DMS153 (cell line): ENCODE data around the gene ZPBP.

Source experiments
- DNase-seq: peaks from one replicate; lab custom pipeline; 2025; lab: John Stamatoyannopoulos, UW

ZPBP gene

GRCh38 chr7:50092579-50093491 is at the start of gene ZPBP:
TSS of gene ZPBP (minus strand) at chr7:50093246. CDS start at chr7:50093194, 52 bp downstream.
- peak; percentile 13 for DNase-seq

GRCh38 chr7:50142425-50143017 is 49.5 kb upstream of the ZPBP start:
- DNase-seq = peak; percentile 7

GRCh38 chr7:50141854-50142253 is 48.8 kb upstream of the ZPBP start:
- DNase-seq = no peak

GRCh38 chr7:50141131-50141530 is 48.1 kb upstream of the ZPBP start:
- DNase-seq = no peak

GRCh38 chr7:50140688-50141087 is 47.6 kb upstream of the ZPBP start:
- no peak for DNase-seq

- DNase-seq = no peak
These were observed 45.1 kb upstream of the ZPBP start for GRCh38 chr7:50138101-50138500.

- no peak for DNase-seq
These were observed 32.7 kb upstream of the ZPBP start for GRCh38 chr7:50125766-50126165.

- DNase-seq = no peak
These were observed 28.2 kb upstream of the ZPBP start for GRCh38 chr7:50121286-50121685.

- DNase-seq = no peak
These were observed 27.0 kb upstream of the ZPBP start for GRCh38 chr7:50119815-50120637.

- no peak for DNase-seq
These were observed 19.2 kb upstream of the ZPBP start for GRCh38 chr7:50112250-50112649.

GRCh38 chr7:50101873-50102272 is 8.8 kb upstream of the ZPBP start:
- no peak for DNase-seq

GRCh38 chr7:50095634-50096033 is 2.6 kb upstream of the ZPBP start:
- no peak for DNase-seq

GRCh38 chr7:50088463-50089129 is 4.5 kb downstream of the ZPBP start:
- DNase-seq = no peak

GRCh38 chr7:50085344-50085743 is 7.7 kb downstream of the ZPBP start:
- no peak for DNase-seq

GRCh38 chr7:50073093-50073492 is 20.0 kb downstream of the ZPBP start:
- DNase-seq = no peak

GRCh38 chr7:50069613-50070012 is 23.4 kb downstream of the ZPBP start:
- no peak for DNase-seq

GRCh38 chr7:50068850-50069551 is 24.0 kb downstream of the ZPBP start:
- DNase-seq = peak; percentile 52

GRCh38 chr7:50068026-50068425 is 25.0 kb downstream of the ZPBP start:
- DNase-seq = peak; percentile 62

- DNase-seq = no peak
These were observed 30.1 kb downstream of the ZPBP start for GRCh38 chr7:50062951-50063350.

- no peak for DNase-seq
These were observed 36.9 kb downstream of the ZPBP start for GRCh38 chr7:50056131-50056530.

- DNase-seq = no peak
These were observed 45.3 kb downstream of the ZPBP start for GRCh38 chr7:50047716-50048115.
